DOHH2 (cell line): Measurements from ENCODE around the gene BNIPL.

Experiments
- CTCF ChIP-seq: fragments of 200-600 bp; sonication (generic); IDR thresholded peaks from one replicate; pipeline ENCODE4 v1.5.1; 2014; ENCODE audit warnings: antibody characterized with exemption, mild to moderate bottlenecking, low read depth, low read length; ENCODE audit not compliant: poor library complexity, severe bottlenecking
- EZH2phosphoT487 ChIP-seq: fragments of 200-600 bp; sonication (generic); IDR thresholded peaks from 2 replicates; pipeline ENCODE4 v1.6.1; 2017; ENCODE audit warnings: borderline replicate concordance, mild to moderate bottlenecking, antibody characterized with exemption, low read length, moderate library complexity, mixed read lengths

DNA sequence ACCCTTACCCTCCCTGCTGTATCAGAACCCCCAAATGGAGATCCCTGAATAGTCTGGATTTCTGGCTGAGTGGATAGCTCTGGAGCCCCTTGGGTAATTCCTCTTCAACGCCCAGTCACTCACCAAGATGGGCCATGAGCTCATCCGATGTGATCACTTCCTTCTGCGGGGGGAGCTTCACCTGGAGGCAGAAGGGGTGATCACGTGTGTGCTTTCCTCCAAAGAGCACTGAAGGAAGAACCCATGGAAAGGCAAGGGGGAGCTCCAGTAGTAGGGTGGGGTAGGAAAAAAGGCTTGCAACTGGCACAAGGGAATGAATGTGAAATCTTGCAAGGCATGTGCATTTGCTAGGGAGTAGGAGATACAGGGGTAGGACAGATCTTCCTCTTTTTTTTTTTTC, 34.8 kb upstream of the BNIPL start:
- TF ChIP-seq CTCF (no peak), EZH2phosphoT487 (no peak)
